Esophagus squamous epithelium (tissue), 5 donors: ENCODE results near the gene ADK. TPM values are rescaled to one million over a fixed set of nuclear protein-coding genes. Genes with fewer than 3 reads are reported as not detected.
"Not testable (repeated sequence)": the region's sequence is repeated elsewhere in the genome, so short reads cannot be mapped to it uniquely, and the experiment has no call there.

ENCODE experiments used
- DNase-seq: peaks from one replicate; lab custom pipeline; 2025; lab: John Stamatoyannopoulos, UW
- H3K27ac ChIP-seq, 4 donors: fragments of 200-600 bp; sonication (generic); one replicate each; pipeline ENCODE4 v1.5.1; 2016 to 2019; ENCODE audit warnings: mild to moderate bottlenecking in 1 of 4
- H3K27me3 ChIP-seq, 4 donors: fragments of 200-600 bp; sonication (generic); 1 replicate in 3 of 4; 2 replicates in 1 of 4; pipeline versions ENCODE4 v1.5.1 to v1.6.0; 2017 to 2021; ENCODE audit warnings: antibody characterized with exemption in 1 of 4
- H3K36me3 ChIP-seq, 3 donors: fragments of 200-600 bp; sonication (generic); one replicate each; pipeline ENCODE4 v1.5.1; 2016 to 2019
- H3K4me1 ChIP-seq, 3 donors: fragments of 200-600 bp; sonication (generic); one replicate each; pipeline ENCODE4 v1.5.1; 2017 to 2019
- H3K4me3 ChIP-seq, 4 donors: fragments of 200-600 bp; sonication (generic); 1 replicate in 3 of 4; 2 replicates in 1 of 4; pipeline ENCODE4 v1.5.1; 2016 to 2019; ENCODE audit warnings: mild to moderate bottlenecking in 2 of 4, moderate library complexity in 1 of 4
- H3K9me3 ChIP-seq, 3 donors: fragments of 200-600 bp; sonication (generic); one replicate each; pipeline ENCODE4 v1.5.1; 2016 to 2019
- CTCF ChIP-seq, 6 experiments: fragments of 450-650 bp in 4 of 6; fragments of 200-600 bp in 2 of 6; sonication (generic) in 2 of 6; IDR thresholded peaks; one replicate each; pipeline ENCODE4 v1.5.1; 2016 to 2019; ENCODE audit warnings: antibody characterized with exemption in 6 of 6, mild to moderate bottlenecking in 4 of 6, moderate library complexity in 4 of 6
- POLR2A ChIP-seq, 4 donors: fragments of 450-650 bp; IDR thresholded peaks; one replicate each; pipeline ENCODE4 v1.6.1; 2017; ENCODE audit warnings: antibody characterized with exemption in 4 of 4, mild to moderate bottlenecking in 4 of 4, moderate library complexity in 3 of 4
- WGBS, 2 donors: methylation state at CpG; one replicate each; pipeline ENCODE4 v1.1.5; 2018; 5-methylcytosine and 5-hydroxymethylcytosine counted together
- intact Hi-C: fragments of 100-400 bp; cut with DNase I; formaldehyde crosslinking; loops from one replicate; pipeline ENCODE4 v1.15.0; 2022
- total RNA-seq, 4 donors: library from RNA; depleted of rRNA; stranded (reverse); fragments of >200 nt; gene quantifications; one replicate each; pipeline ENCODE4 v1.1.0, GENCODE V29; 2016
- donor health status: DM: yes; HTN: yes; CAD: no.

Gene ADK
- total RNA-seq, 4 donors from 2014 or later: 43.3 to 78.4 (median 68.4) TPM

DNA sequence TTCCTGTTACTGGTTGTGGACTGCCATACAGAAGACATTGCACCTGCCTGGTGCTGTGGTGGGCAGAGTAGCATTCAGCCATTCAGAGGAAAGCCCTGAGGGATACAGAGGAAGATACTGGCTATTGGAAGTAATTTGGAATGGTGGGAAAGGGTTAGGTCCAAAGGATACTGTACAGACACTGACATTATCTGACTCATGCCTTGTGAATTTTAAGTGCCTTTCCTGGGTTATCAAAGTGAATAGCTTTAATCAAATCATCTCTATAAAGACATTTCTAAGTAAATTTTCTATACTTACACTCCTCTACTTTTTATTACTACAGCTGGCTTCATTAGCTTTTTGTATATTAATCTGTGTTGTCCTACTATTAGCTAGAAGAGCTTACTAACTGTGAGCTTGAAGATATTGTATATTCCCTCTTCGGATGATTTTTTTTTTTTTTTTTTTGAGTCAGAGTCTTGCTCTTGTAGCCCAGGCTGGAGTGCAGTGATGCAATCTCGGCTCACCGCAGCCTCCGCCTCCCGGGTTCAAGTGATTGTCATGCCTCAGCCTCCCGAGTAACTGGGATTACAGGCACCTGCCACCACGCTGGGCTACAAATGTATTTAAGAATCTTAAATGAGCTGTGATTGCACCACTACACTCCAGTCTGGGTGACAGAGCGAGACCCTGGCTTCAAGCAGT is 186.5 kb downstream of the ADK start:
- DNase-seq: no peak
- 92 to 98% methylated on average over 7 to 8 of the region's 8 CpGs for WGBS, 2 donors
- intact Hi-C loops: no loop called here

GRCh38 chr10:74342991-74343390 is 192.0 kb downstream of the ADK start:
- no peak for DNase-seq
- no peak for TF ChIP-seq CTCF (IDR thresholded peaks at IDR 0.05)
- no peak for TF ChIP-seq POLR2A (IDR thresholded peaks at IDR 0.05)
- H3K36me3 ChIP-seq: peaks cover 0 to 39% (median 0%) of the 10 kb centered on the region in 3 donors
- H3K9me3 ChIP-seq: peaks cover 0 to 18% (median 15%) of the 10 kb centered on the region in 3 donors
- H3K27ac ChIP-seq: no peak overlapping the region
- WGBS, 2 donors: 87 to 94% methylated on average over 2 of the region's 2 CpGs
- H3K4me1 ChIP-seq: no peaks in the 10 kb centered on the region
- intact Hi-C loops: no loop called here
- no peak overlapping the region for H3K4me3 ChIP-seq
- H3K27me3 ChIP-seq: no peaks in the 10 kb centered on the region

More for the DNA sequence above, 186.5 kb downstream of the ADK start:
- no peak overlapping the region for H3K4me3 ChIP-seq
- H3K36me3 ChIP-seq: no peaks in the 10 kb centered on the region
- H3K9me3 ChIP-seq: no peaks in the 10 kb centered on the region
- no peak overlapping the region for H3K27ac ChIP-seq
- TF ChIP-seq POLR2A (IDR thresholded peaks at IDR 0.05) (no peak), CTCF (IDR thresholded peaks at IDR 0.05) (no peak)
- H3K4me1 ChIP-seq: no peaks in the 10 kb centered on the region
- H3K27me3 ChIP-seq: no peaks in the 10 kb centered on the region

GRCh38 chr10:74343804-74344203 is 192.8 kb downstream of the ADK start:
- H3K9me3 ChIP-seq: peaks cover 0 to 18% (median 15%) of the 10 kb centered on the region in 3 donors
- WGBS, 2 donors: 97 to 100% methylated on average over 3 of the region's 3 CpGs
- H3K4me3 ChIP-seq: no peak overlapping the region
- no peak overlapping the region for H3K27ac ChIP-seq
- H3K36me3 ChIP-seq: peaks cover 0 to 43% (median 0%) of the 10 kb centered on the region in 3 donors
- H3K27me3 ChIP-seq: no peaks in the 10 kb centered on the region
- TF ChIP-seq POLR2A (IDR thresholded peaks at IDR 0.05): no peak
- no peak for TF ChIP-seq CTCF (IDR thresholded peaks at IDR 0.05)
- no peak for DNase-seq
- H3K4me1 ChIP-seq: no peaks in the 10 kb centered on the region
- intact Hi-C loops: no loop called here

DNA sequence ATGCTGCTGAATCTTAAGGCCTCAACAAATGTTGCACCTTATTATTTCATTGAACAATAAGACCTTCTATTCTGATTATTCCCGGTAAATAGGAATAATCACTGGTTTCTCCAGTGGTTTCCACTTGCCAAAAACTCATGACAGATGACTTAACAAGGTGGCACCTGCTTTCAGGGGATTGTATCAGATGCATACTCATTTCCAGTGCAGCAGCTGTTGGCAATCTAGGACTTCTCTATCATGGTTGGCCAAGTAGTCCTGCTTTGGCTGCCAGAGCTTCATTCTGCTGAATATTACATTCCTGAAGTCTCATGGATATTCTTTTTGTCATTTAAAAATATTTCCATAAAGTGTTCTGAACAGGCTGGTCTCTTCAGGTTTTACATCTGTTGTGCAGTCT is 193.3 kb downstream of the ADK start:
- Histone ChIP-seq H3K4me1 (no peaks in the 10 kb centered on the region), H3K27me3 (no peaks in the 10 kb centered on the region), H3K9me3 (peaks cover 0 to 18% (median 15%) of the 10 kb centered on the region in 3 donors), H3K36me3 (peaks cover 0 to 43% (median 0%) of the 10 kb centered on the region in 3 donors), H3K27ac (no peak overlapping the region), H3K4me3 (no peak overlapping the region)
- intact Hi-C loops: no loop called here
- DNase-seq: no peak
- TF ChIP-seq CTCF (IDR thresholded peaks at IDR 0.05) (no peak), POLR2A (IDR thresholded peaks at IDR 0.05) (no peak)
- WGBS, 2 donors: 82 to 92% methylated on average over 1 of the region's 1 CpG

DNA sequence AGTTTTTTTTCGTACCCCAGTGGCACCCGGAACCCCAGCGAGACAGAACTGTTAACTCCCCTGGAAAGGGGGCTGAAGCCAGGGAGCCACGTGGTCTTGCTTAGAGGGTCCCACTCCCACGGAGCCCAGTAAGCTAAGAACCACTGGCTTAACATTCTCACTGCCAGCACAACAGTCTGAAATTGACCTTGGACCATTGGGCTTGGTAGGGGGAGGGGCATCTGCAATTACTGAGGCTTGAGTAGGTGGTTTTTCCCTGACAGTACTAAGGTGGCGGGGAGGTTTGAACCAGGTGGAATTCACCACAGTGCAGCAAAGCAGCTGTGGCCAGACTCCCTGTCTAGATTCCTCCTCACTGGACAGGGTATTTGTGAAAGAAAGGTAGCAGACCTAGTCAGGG is 196.5 kb downstream of the ADK start:
- Histone ChIP-seq H3K4me1 (no peaks in the 10 kb centered on the region), H3K4me3 (no peak overlapping the region), H3K9me3 (peaks cover 0 to 18% (median 15%) of the 10 kb centered on the region in 3 donors), H3K36me3 (peaks cover 0 to 43% (median 0%) of the 10 kb centered on the region in 3 donors), H3K27me3 (no peaks in the 10 kb centered on the region), H3K27ac (no peak overlapping the region)
- WGBS, 2 donors: 96 to 100% methylated on average over 1 to 4 of the region's 6 CpGs
- intact Hi-C loops: no loop called here
- TF ChIP-seq CTCF (IDR thresholded peaks at IDR 0.05): no peak
- DNase-seq: no peak

DNA sequence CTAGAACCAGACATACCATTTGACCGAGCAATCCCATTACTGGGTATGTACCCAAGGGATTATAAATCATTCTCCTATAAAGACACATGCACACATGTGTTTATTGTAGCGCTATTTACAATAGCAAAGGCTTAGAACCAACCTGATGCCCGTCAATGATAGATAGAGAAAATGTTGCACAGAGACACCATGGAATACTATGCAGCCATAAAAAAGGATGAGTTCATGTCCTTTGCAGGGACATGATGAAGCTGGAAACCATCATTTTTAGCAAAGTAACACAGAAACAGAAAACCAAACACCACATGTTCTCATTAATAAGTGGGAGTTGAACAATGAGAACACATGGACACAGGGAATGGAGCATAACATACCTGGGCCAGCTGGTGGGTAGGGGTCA is 202.0 kb downstream of the ADK start:
- H3K36me3 ChIP-seq, H3K27me3 ChIP-seq, DNase-seq, H3K4me3 ChIP-seq, H3K4me1 ChIP-seq, H3K27ac ChIP-seq, intact Hi-C loops, H3K9me3 ChIP-seq: not testable (repeated sequence)
- 85 to 96% methylated on average over 3 of the region's 3 CpGs for WGBS, 2 donors
